Measurements from ENCODE around the gene ANKMY2.

The ANKMY2 gene

DNA sequence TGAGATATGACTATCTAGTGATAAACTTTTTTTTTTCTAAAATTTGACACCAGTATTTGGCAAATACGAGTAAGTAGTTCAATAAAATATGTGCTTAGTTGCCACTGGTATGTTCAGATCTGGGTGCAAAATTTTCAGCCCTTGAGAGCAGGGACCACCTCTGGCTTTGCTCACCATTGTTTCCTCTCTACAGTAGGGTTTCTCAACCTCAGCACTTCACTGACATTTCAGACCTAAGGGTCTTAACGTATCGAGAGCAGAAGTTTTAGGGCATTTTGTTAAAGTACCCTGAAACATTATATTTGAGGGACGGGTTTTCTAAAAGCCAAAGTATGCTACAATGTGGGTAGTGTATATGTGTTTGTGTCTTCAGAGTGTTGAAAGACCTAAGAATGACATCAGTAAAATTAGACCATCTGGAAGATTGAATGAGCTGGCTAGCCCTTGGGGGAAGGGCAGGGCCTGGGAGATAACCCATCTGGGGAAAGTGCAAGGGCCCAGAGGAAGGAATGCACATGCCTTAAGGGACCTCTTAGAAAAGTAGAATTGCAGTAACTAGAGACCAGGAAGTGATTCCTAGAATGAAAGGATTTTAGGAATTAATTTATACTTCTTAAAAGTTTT is 12.2 kb upstream of the ANKMY2 start:
- DNase-seq: no peak

DNA sequence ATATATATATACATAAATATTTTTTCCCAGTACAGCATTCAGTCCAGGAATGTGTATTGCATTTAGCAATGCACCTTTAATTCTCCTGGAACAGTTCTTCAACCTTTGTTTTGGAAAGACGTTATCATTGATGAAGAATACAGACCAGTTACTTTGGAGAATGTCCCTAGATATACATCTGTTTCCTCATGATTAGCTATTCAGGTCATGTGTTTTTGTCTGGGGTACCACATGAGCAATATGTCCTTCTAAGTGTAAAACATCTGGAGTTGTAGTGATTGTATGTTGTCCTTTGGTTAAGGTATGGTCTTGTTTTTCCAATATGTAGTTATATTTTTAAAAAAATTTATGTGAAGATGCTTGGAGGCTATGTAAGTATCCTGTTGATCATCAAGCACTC is 10.6 kb upstream of the ANKMY2 start:
- DNase-seq: no peak

DNA sequence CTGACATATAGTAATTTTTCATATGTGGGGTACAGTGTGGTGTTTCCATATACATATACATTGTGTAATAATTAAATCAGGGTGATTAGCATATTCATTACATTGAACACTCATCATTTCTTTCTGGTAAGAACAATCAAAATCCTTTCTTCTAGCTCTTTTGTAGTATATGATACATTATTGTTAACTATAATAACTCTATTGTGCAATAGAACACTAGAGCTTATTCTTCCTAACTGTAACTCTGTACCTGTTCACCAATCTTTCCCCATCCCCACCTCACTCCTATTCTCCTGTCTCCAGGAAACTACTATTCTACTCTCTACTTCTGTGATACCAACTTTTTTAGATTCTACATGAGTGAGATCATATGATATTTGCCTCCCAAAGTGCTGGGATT is 9.8 kb upstream of the ANKMY2 start:
- DNase-seq: no peak

DNA sequence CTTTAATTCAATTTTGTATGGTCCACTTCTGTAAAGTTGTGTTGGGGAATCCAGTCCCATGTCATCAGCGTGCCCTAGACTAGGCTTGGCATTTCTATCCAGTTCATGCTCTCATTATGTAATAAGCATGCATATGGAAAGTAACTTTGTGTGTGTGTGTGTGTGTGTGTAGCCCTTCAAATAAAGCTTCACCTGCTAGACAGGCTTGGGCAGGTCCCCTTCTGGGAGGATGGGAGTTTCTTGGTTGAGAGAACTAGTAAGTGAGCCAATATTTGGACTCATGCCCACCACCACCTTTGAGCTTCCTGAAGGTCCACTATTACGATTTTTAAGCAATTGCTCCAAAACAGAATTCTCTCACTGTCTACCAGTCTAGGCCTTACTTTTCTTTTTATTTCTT is 7.3 kb upstream of the ANKMY2 start:
- no peak for DNase-seq

DNA sequence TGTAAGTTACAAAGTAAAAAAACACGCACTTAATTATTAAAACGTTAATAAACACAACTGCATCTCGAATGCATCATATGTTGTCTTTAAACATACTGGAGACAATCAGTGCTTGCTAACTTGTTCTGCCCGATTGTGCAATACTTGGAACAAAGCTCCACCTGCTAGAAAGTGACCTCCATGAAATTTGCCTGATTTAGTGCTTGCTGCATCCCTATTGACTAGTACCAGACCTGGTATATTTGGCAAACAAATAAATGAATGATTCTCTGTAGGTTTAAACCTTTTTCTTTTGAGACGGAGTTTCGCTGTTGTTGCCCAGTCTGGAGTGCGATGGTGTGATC is 6.7 kb upstream of the ANKMY2 start:
- DNase-seq: no peak

DNA sequence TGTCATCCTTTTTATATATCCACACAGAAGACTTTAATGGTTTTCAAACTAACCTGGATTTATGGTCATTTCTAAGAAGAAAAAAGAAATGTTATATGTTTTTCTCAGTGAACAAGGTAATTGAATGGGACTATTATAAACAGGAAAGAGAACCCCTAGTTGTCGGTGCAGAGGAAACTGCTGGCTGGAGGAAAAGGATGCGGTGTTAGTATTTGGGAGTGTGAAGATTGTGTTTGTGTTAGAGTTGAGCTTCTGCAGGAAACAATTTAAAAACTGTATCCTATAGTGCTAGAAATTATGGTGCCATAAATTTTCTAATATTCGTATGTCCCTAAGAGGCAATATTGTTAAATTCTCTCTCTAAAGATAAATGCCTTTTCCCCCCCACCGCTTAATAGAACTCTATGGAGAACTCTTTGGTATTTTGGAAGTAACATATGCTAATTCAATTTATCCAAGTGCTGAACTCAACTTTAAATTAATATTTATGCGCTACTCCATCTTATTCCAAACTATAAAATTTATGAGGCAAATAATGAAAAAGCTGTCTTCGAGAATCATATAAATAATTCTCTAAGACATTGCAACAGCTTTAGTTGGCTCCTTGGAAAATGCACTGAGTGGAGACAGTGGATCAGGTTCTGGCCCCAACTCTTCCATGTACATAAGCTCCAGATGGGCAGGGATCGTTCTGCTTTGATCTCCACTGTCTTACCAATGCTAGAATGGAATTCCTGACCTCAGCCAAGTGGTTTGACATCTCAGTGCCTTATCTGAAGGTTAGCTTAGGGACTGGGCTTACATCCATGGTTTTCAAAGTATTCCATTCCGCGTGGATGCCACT is 6.1 kb upstream of the ANKMY2 start:
- DNase-seq: no peak

DNA sequence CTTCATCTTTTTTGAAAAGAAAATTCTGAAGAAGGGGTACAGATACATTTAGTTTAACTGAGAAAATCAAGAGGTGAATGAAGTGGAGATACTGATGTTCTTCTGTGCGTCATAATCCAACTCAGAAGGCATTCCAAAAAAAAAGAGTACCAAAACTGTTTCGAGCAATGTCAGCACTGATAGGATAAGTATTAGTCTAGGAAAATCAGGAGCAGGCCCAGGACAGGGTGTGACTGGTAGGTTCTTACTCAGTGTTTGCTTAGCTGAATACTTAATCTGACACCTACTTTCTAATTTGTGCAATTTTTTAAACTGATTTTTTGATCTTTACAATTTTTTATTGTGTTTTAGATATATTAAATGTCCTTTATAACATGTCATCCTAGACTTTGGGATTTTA is 4.7 kb upstream of the ANKMY2 start:
- DNase-seq: no peak

DNA sequence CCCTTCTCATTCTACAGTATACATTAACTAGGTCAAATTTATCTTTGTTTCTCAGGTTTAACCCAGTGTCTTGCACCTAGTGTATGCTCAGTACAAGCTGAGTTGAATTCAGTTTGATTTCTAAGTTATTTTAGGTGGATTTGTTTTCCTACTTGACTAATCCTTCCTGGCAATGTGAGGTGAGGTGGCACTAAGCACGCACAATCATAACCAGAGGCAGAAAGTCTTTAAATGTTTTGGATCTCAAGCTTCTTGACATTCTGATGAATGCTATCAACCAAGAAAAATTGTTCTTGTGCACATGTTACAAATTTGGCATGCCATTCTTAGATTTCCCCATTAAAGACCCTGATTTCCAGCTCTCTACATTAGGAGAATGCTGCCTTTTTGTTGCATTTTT is 3.6 kb upstream of the ANKMY2 start:
- DNase-seq: no peak

DNA sequence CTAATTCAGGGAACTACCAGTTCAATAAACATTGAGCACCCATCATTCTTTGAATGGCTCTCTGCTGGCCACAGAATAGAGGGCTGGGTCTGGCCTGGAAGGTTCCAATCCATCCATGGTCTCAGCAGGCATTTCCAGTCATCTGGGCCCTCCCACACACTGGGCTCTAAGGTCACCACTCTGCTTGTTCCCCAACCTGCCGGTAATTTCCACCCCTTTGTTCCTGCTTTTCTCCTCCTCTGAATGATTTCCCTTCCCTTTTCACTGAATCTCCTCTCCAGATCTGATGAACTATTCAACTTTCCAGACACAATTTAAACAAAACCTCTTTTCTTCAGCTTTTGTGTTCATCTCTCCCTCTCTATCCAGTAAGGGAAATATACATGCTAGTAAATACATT is 3.0 kb upstream of the ANKMY2 start:
- DNase-seq: no peak

DNA sequence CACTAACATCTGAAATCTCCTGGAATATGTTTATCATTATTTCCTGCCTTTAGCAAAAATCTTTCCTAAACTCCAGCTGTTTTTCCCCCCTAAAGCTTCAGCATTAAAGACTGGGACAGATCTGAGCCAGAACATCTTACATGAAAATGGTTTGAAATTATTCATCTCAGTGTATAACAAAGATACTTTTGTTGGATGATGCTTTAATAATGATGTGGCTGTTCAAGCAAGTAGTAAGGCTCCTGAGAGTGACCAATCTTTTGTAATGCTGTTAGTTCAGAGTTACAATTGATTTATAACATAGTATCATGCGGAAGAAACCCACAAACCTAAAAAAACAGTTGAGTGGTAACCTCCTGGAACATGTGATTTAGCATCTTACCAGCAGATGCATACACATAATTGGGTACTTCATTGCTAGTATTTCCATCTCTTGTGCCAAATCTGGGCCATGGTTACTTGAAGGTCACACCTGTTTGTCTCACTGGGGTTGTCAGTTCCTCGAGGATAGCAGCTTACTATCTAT is 1.9 kb upstream of the ANKMY2 start:
- DNase-seq: no peak

DNA sequence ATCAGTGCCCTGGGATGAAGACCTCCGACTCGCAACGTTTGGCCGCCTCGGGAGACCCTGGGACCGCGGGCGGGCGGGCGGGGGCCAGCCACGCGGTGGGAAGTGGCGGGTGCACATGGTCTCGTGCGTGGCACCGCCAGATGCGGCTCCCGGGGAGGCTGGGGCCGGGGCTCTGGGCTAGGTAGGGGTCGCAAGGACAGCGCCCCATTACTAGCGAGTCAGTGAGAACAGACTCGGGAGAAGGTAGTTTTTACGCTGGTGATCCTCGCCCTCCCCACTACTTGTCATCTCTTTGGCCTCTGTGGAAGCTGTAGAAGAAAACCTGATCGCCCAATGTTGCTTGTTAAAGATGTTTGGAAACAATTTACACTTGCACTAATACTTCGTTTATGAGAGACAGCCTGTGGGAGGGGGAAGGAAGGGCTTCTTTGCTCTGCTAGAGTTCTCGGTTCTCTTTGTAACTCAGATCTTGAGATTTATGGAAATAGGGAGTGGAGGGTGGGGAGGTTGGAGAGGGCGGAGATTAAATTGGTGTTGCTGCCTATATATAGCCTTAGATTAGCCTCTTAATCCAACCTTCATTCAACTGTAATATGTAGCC is 1.0 kb upstream of the ANKMY2 start:
- no peak for DNase-seq

DNA sequence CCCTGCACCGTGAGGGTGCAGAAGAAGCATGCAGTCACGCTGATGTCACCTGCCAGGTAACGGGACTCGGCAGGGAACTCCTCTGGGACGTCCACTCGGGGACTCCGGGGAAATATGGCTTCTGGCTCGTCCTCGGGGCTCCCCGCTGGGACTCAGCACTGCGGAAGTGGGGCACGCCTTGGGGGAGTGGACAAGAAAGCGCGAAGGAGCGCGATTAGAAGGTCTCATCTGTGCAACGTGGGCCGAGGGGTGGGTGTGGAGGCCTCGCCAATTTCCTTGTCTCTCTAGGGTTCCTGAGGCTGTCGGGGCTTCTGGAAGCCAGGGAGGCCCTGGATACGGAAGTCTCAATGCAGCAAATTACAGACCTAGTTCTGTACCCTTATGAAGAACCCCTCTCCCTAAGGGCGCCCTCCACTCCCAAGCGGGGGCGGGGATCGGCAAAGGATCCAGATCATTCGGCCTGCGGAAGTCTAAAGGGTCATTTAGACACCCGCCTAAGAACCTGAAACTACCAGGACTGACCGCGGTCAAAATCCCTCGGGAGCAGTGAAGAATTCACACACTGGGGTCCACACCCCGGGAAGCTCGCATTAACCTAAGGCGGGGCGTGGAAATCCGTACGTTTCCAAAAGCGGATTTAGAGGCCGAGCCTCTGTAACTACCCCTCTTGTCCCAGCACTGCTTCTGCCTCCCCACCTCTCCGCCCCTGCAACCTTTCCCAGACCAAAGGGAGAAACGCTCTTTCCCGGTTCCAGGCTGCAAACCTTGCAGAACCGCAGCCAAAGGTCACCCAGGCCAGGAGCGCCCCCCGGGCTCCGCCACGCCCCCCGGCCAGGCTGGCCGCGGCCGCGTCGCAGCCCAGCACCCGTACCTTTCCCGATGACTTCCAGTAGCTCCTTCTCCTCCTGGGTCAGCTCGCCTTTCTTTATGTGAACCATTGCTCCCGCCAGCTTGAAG is 640 bp downstream of the ANKMY2 start:
- DNase-seq: peak; percentile 49 to 59

DNA sequence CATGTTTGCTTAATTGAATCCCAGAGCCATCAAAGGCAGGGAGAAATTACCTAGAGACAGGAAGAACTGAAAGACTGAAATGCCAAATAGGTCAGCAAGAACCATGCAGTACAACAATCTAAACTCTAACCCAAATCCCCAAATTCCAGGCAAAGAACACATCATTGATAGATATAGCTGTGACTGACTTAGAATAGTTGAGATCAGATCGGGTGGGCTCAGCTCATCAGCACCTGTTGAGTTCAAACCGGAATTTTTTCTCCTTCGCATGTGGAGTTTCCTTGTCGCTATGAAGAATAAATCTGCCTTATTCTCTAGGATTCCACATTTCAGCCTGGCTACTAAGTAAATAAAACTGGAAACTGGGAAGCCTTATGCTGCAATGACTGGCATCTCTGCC is 1.4 kb downstream of the ANKMY2 start:
- DNase-seq: no peak

DNA sequence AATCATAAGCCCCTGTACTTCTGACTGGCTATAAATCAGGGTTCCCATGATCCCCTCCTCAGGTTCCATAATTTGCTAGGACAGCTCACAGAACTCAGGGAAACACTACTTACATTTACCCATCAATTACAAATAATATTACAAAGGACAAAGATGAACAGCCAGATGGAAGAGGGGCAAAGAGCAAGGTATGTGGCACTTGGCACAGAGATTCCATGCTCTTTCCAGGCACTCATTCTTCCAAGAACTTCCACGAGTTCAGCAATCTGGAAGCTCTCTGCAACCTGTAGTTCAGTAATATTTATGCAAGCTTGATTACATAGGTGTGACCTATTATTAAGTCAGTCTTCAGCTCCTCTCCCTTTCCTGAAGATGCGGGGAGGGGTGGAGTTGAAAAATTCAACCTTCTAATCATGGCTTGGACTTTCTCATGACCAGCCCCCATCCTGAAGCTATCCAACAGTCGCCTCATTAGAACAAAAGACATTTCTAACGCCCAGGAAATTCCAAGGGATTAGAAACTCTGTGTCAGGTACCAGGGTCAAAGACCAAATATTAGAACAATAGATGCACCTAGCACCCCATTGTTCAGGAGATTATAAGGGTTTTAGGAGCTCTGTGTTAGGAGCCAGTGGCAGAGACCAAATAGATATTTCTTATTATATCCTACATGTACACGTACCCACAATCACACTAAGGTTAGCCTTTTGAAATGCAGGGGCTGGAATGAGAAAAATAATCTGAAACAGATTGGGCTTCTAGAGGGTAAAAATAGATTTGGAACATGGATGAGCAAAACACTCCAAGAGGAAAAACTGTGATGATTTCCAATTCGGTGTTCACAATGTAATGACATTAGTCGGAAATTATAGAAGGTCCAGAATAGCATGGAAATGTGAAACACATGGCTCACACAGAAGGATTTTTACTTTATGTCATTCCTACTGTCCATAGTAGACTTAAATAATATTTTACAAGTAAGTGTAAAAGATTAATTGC is 7.0 kb downstream of the ANKMY2 start:
- DNase-seq: no peak

DNA sequence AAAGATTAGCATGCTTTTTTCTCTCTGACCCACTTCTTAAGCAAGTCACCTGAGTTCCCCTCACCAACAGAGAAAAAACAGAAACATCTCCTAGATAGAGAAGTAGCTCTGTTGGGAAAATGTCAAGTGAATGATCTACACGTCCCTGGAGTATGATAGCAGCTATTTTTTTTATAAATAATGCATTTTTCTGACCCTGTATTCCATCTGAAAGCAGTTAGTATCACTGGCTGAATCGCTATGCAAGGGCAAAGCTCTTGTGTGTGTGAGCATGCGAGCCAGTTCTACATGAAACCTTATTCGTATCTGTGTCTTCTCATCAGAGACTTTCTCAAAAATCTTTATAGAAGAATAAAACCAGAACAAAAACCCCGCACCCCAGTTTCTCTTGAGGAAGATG is 8.2 kb downstream of the ANKMY2 start:
- no peak for DNase-seq

DNA sequence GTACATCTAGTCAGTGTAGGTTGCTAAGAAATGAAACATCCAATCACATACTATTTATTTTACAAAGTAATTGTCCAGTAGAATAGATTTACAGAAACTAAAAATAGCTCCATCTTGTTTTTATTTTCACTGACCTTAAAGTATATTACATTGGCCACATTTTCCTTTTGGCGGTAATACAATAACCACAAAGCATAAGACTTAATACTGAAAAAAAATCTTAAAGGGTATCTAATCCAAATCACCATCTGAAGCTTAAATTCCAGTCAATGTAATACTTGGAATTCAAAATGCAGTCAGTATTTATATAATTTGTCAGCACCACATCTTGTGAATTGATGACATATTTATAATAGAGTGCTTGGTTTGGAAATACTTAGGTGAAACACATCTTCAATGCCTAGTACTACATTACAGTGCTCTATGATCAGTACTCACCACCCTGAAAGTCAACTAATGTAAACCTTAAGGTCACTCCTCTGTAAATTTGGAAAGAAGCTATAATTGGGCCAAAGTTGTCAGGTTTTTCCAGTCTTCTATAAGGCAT is 8.9 kb downstream of the ANKMY2 start:
- no peak for DNase-seq

DNA sequence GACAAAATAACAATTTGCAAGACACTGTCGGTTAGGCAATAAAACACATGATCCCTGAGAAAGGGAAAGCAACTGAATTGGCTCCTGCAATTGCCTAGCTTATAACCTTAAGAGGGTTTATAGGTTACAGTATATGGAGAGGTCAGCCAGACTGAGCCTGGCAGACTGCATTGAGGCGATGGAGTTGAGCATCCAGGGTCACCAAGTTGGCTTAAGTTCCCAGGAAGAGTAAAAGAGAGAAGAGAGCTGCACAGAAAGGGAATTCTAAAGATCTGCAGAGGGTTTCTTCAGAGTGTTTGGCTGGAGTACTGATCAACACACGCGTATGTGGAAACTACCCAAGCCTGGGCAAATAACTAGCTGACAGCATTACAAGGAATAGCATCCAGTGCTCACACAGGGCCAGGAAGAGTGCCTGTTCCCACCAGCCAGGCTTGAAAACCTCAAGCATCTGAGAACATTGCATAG is 11.2 kb downstream of the ANKMY2 start:
- DNase-seq: no peak

DNA sequence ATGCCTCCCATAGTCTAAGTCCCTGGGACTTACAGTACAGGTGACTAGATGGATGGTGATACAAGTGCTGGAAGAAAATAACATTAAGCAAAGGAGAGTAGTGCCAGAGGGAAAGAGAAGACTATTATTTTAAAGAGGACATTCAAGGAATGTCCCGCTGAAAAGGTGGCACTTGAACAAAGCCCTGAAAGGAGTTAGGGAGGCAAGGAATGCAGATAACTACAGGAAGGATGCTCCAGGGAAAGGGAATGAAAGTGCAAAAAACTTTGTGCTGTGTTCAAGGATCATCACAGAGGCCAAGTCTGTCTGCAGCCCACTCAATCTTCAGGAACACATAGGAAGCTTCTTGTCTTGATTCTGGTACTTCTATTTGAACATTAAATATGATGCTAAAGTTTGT is 14.9 kb downstream of the ANKMY2 start:
- no peak for DNase-seq

DNA sequence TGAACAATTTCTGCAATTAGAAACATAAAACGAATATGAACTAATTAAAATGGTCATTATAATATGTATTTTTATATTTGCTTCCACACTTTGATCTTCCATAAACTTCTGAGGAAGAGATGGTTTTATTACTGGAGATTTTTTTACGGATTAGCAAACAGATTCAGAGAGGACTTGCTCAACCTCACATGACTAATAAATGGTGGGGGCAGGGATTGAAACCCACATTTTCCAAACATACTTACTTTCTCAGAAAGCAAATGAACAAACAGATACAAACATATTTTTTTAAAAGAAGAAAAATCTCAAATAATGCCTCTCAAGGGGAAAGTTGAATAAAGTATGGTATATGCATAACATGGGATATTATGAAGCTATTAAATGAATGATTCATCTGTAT is 18.3 kb downstream of the ANKMY2 start:
- no peak for DNase-seq

DNA sequence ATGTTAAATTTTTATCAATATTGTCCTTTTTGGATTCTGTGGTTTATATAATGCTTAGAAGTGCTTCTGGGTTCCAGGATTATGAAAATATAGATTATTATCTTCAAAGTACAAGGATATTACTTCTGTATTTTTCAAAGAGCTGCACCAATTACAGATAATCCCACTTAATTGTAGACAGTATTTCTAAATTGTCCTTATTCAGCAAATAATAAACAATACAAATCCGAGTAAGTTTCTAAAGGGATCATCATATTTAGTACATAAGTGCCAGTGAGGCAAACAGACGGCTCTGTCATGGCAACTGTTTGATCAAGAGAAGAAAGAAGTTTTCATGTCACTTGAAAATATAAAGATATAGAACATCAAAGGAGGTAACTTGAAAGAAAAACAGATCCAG is 19.2 kb downstream of the ANKMY2 start:
- DNase-seq: no peak

DNA sequence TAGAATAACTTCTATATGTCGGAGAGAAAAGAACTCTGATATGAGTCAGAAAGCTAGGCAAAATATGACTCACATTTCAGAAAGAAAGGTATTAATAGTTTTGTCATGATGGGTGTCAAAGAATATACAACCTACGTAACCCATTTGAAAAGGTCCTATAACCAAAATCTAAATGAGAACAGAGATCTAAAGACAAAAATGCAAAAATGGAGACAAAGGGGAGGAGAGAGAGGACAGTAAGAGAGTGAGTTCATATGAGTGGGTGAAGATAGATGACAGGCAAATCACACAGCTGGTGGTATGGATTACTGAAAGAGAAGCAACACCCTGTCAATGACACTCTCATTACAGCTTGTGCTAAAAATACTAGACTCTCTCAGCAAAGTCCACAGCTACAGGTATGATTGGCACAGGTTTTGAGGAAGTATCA is 25.6 kb downstream of the ANKMY2 start:
- no peak for DNase-seq
